ENCODE data around the gene PRKX.
"Not testable (repeated sequence)": the region's sequence is repeated elsewhere in the genome, so short reads cannot be mapped to it uniquely, and the experiment has no call there.

Gene PRKX

GRCh38 chrX:3715921-3716320 is 2.5 kb upstream of the PRKX start:
- DNase-seq (ENCODE audit: low read depth), result no peak
- H3K4me3 ChIP-seq (ENCODE audit: low read depth, low read length), result no peak overlapping the region
- no peak for TF ChIP-seq POLR2A (IDR thresholded peaks at IDR 0.05; ENCODE audit: extremely low read depth, insufficient read length)
- TF ChIP-seq MAX (IDR thresholded peaks at IDR 0.05; ENCODE audit: low read depth, low read length), result no peak
- no peak for TF ChIP-seq MYC (IDR thresholded peaks at IDR 0.05; ENCODE audit: low read depth, low read length)
- TF ChIP-seq, protein P1, sequence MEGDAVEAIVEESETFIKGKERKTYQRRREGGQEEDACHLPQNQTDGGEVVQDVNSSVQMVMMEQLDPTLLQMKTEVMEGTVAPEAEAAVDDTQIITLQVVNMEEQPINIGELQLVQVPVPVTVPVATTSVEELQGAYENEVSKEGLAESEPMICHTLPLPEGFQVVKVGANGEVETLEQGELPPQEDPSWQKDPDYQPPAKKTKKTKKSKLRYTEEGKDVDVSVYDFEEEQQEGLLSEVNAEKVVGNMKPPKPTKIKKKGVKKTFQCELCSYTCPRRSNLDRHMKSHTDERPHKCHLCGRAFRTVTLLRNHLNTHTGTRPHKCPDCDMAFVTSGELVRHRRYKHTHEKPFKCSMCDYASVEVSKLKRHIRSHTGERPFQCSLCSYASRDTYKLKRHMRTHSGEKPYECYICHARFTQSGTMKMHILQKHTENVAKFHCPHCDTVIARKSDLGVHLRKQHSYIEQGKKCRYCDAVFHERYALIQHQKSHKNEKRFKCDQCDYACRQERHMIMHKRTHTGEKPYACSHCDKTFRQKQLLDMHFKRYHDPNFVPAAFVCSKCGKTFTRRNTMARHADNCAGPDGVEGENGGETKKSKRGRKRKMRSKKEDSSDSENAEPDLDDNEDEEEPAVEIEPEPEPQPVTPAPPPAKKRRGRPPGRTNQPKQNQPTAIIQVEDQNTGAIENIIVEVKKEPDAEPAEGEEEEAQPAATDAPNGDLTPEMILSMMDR (IDR thresholded peaks at IDR 0.05; ENCODE audit: low read depth, low read length), result no peak

DNA sequence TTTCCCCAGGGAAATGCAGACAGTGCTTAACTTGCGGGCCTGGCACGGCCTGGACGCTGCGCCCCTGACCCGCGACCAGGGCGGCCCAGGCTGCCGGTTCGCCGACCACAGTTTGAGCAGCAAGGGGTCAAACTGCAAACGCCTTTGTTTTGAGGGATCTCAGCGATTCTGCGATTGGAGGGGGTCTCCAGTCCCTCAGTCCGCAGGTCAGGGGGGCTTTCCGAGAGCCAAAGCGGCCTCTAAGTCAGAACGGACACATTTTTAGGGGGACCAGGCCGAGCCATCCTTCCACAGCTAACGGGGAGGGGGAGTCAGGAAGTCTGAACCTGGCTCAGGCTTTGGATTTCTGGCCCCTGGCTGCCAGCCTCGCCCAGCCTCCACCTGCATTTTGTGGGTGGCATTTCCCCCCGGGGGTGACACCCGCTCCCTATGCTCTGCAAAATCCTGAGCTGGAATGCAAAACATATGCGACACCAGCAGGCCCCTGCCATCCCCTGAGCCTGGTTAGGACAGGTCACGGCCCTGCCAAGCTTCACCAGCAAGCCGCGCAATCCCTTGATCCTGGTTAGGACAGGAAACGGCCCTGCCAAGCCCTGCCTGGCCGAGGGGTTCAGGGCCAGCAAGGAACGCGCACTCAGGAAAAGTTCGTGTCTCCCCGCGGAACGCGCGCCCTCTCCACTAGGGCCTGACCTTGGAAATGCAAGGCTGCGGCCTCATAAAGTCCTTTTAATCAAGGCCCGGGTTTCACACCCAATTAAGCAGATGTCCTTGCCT is 1.4 kb upstream of the PRKX start:
- not testable (repeated sequence) for H3K4me3 ChIP-seq (ENCODE audit: low read depth, low read length); DNase-seq (ENCODE audit: low read depth)

DNA sequence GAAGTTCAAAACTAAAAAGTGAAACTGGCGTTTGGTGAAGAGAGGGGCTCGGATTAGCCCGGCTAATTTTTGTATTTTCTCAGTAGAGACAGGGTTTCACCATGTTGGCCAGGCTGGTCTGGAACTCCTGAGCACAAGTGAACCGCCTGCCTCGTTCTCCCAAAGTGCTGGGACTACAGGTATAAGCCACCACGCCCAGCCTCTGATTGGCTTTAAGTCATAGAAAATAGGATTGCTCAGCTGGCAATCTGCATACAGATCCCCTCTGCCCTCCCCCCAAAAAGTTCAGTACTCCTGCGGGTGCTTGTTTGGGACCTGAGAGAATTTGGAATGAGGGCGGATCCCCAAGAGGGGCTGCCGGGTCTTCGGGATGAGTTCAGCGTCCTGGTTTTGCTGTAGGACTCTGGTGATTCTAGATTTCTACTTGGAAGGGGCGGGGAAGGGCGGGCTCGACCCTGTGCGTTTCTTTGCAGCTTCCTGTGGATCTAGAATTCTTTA is 537 bp upstream of the PRKX start:
- no peak for DNase-seq (ENCODE audit: low read depth)
- H3K4me3 ChIP-seq (ENCODE audit: low read depth, low read length), result peak overlapping the region; percentile 54
- TF ChIP-seq POLR2A (IDR thresholded peaks at IDR 0.05; ENCODE audit: extremely low read depth, insufficient read length), result no peak
- no peak for TF ChIP-seq MYC (IDR thresholded peaks at IDR 0.05; ENCODE audit: low read depth, low read length)
- TF ChIP-seq MAX (IDR thresholded peaks at IDR 0.05; ENCODE audit: low read depth, low read length), result no peak

DNA sequence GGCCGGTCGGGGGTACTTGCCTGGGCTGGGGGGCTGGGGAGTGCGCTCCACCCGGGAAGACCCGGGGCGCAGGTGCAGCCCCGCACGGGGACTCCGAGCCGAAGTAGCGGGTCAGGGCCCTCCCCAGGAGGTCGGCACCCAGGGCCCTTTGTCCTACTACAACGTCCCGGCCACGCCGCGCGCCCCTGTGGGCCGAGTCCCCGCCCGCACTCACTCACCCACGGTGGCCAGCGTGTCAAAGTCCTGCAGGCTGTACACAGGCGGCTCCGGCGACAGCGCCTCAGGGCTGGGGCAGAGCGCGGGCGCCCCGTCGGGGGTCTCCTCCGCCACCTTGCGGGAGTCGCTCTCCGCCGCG is 602 bp downstream of the PRKX start:
- peak overlapping the region; percentile 60 for H3K4me3 ChIP-seq (ENCODE audit: low read depth, low read length)
- TF ChIP-seq MAX (IDR thresholded peaks at IDR 0.05; ENCODE audit: low read depth, low read length), result no peak
- no peak for TF ChIP-seq MYC (IDR thresholded peaks at IDR 0.05; ENCODE audit: low read depth, low read length)
- TF ChIP-seq, protein P1 (IDR thresholded peaks at IDR 0.05; ENCODE audit: low read depth, low read length), result no peak
- TF ChIP-seq POLR2A (IDR thresholded peaks at IDR 0.05; ENCODE audit: extremely low read depth, insufficient read length), result no peak
- no peak for DNase-seq (ENCODE audit: low read depth)

DNA sequence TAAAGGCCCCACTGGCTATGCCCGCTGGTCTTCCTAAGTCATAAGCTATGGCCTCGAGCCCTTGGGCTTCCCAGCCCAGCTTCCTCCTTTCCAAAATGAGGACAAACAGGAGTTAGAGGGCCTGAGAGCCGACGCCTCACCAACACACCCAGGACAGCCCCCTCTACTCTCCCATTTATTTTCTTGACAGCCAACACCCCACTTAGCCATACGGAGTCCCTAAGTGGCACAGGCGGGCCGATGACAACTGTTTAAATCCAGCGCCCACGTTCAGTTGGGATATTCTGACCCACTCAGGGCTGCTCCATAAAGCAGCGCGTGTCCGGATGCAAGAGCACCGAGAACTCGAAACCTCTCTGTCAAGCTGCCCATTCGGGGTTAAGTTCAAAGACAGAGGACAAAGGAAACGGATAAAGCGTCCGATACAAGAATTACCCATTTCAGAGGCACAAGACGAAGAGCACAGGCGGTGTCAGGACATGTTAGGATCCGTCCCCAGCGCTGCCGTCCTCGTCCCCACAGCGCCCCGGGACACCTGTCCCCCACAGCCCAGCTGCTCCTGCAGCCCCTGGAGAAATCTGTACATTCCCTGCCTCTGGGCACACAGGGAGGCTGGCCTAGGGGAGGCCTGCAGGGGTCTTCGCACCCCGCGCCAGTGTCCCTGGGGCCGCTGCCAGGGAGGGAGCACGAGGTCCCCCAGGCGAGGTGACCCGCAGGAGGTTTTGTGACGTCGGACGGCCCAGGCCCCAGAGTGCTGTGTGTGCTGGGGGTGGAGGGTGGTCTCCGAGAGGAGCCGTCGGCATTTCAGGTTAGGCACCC is 1.2 kb downstream of the PRKX start:
- no peak for TF ChIP-seq POLR2A (IDR thresholded peaks at IDR 0.05; ENCODE audit: extremely low read depth, insufficient read length)
- no peak for TF ChIP-seq MAX (IDR thresholded peaks at IDR 0.05; ENCODE audit: low read depth, low read length)
- TF ChIP-seq MYC (IDR thresholded peaks at IDR 0.05; ENCODE audit: low read depth, low read length), result no peak
- TF ChIP-seq, protein P1 (IDR thresholded peaks at IDR 0.05; ENCODE audit: low read depth, low read length), result no peak
- peak overlapping the region; percentile 60 for H3K4me3 ChIP-seq (ENCODE audit: low read depth, low read length)
- DNase-seq (ENCODE audit: low read depth), result peak; percentile 30

DNA sequence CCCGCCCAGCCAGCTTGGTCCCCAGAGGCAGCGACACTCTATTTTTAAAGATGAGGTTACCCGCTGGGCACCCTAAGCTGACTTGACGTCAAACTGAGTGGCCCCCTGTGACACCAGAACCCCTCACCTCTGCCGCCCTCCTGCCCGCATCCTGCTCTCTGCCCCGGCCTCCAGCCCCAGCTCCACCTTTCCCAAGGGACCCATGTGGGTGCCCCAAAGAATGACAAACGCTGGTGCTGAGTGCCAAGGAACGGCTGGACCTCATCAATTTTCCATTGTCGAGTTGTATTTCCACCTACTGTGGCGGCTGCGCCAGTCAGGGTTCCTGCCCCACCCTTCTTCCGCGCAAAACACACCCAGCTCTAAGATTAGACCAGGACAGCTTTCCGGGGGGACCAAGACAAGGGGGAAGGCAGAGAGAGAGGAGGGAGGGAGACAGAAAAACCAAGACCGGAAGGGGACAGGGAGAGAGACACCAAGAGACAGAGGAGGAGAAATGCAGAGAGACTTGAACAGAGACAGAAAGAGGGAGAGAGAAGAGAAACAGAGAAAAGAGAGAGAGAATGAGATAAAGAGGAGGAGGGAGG is 2.0 kb downstream of the PRKX start:
- DNase-seq (ENCODE audit: low read depth), result no peak
- no peak for TF ChIP-seq MYC (IDR thresholded peaks at IDR 0.05; ENCODE audit: low read depth, low read length)
- peak overlapping the region; percentile 60 for H3K4me3 ChIP-seq (ENCODE audit: low read depth, low read length)

DNA sequence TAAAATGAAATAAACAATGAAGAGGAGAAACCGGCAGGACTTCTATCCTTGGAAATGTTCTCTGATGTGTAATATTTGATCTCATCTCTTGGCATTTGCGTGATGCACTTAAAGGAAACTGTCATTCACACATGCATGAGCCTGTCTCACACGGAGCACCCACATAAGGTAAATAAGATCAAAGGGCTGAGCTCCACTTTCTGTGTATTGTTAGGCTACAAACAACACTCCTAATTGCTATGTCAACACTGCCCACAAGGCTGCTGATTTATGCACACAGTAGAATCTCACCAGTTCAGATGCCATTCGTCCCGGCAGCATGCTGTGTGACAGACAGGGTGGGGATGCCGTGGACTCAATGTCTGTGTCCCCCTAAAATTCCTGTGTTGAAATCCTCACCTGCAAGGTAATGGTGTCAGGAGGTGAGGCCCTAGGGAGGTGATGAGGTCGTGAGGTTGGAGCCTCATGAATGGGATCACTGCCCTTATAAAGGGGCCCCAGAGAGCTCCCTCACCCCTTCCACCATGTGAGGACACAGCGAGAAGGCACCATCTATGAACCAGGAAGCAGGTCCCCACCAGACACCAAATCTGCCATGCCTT is 5.7 kb downstream of the PRKX start:
- not testable (repeated sequence) for DNase-seq (ENCODE audit: low read depth); H3K4me3 ChIP-seq (ENCODE audit: low read depth, low read length)

All from NB4 (cell line).